Thyroid gland (tissue), 4 donors: ENCODE measurements around the gene UTP4. TPM values are rescaled to one million over a fixed set of nuclear protein-coding genes. Genes with fewer than 3 reads are reported as not detected.

Source experiments
- DNase-seq, 2 donors: peaks; one replicate each; pipeline ENCODE4 v3.0.0-alpha.2; 2019
- H3K27ac ChIP-seq, 3 donors: fragments of 200-600 bp; sonication (generic); 1 replicate in 2 of 3; 2 replicates in 1 of 3; pipeline ENCODE4 v1.5.1; 2016 to 2019; ENCODE audit warnings: mild to moderate bottlenecking in 1 of 3, moderate library complexity in 1 of 3
- H3K27me3 ChIP-seq: fragments of 200-600 bp; sonication (generic); one replicate; pipeline ENCODE4 v1.5.1; 2019
- H3K36me3 ChIP-seq, 2 donors: fragments of 200-600 bp; sonication (generic); one replicate each; pipeline ENCODE4 v1.5.1; 2016 to 2019
- H3K4me1 ChIP-seq, 2 donors: fragments of 200-600 bp; sonication (generic); one replicate each; pipeline ENCODE4 v1.5.1; 2017 to 2019
- H3K4me3 ChIP-seq, 3 donors: fragments of 200-600 bp; sonication (generic); replicated peaks in 1 of 3; 1 replicate in 2 of 3; 2 replicates in 1 of 3; pipeline ENCODE4 v1.5.1; 2016; ENCODE audit warnings: mild to moderate bottlenecking in 1 of 3
- H3K9me3 ChIP-seq: fragments of 200-600 bp; sonication (generic); one replicate; pipeline ENCODE4 v1.5.1; 2017
- CTCF ChIP-seq, 6 experiments: fragments of 200-600 bp in 3 of 6; fragments of 450-650 bp in 3 of 6; sonication (generic) in 3 of 6; IDR thresholded peaks; one replicate each; pipeline ENCODE4 v1.5.1; 2016 to 2019; ENCODE audit warnings: antibody characterized with exemption in 6 of 6, mild to moderate bottlenecking in 2 of 6, inconsistent platforms in 1 of 6, moderate library complexity in 1 of 6
- POLR2A ChIP-seq, 2 donors: fragments of 450-650 bp; IDR thresholded peaks; one replicate each; pipeline ENCODE4 v1.6.1; 2017; ENCODE audit warnings: antibody characterized with exemption in 2 of 2, mild to moderate bottlenecking in 2 of 2, moderate library complexity in 1 of 2
- WGBS, 2 donors: methylation state at CpG; one replicate each; pipeline ENCODE4 v1.1.5; 2017; 5-methylcytosine and 5-hydroxymethylcytosine counted together
- intact Hi-C: fragments of 100-400 bp; cut with DNase I; formaldehyde crosslinking; loops from one replicate; pipeline ENCODE4 v1.15.1; 2023
- total RNA-seq, 4 donors: library from RNA; depleted of rRNA; stranded (reverse); fragments of >200 nt; gene quantifications; one replicate each; pipeline ENCODE4 v1.2.3, GENCODE V29; 2016

Gene UTP4
- total RNA-seq, 4 donors from 2014 or later: 22.4 to 33.1 (median 24.1) TPM

GRCh38 chr16:69190046-69190588 is 57.7 kb downstream of the UTP4 start:
- TF ChIP-seq CTCF (IDR thresholded peaks at IDR 0.05) (no peak), POLR2A (IDR thresholded peaks at IDR 0.05) (peak in 1 of 2 donors; percentile 3)
- H3K4me1 ChIP-seq: peaks cover 63 to 66% of the 10 kb centered on the region in 2 donors
- DNase-seq: no peak
- no peaks in the 10 kb centered on the region for H3K36me3 ChIP-seq
- H3K4me3 ChIP-seq: no peak overlapping the region
- H3K27me3 ChIP-seq: no peaks in the 10 kb centered on the region
- WGBS, 2 donors: 65 to 80% methylated on average over 2 of the region's 2 CpGs
- H3K9me3 ChIP-seq: no peaks in the 10 kb centered on the region
- intact Hi-C loops: no loop called here
- peak overlapping the region; percentile 79 to 94 (median 91) for H3K27ac ChIP-seq

DNA sequence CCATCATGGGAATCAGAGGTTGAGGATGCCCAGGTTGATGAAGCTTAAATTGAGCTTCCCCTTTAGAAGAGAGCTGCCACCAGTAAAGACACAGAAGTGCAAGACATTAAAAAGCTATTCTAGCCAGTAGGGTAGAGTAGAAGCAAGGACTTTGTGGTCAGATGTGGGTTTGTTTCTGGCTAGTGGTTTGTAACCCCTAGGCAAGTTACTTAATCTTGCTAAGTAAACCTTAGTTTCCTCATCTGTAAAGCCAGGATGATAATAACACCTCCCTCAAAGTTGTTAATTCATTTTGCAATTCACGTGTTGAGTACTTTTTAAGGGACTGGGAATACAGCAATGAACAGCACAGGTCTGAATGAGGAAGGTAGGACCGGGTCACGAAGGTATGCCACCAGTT is 58.1 kb downstream of the UTP4 start:
- TF ChIP-seq POLR2A (IDR thresholded peaks at IDR 0.05) (no peak), CTCF (IDR thresholded peaks at IDR 0.05) (no peak)
- Histone ChIP-seq H3K4me1 (peaks cover 68 to 70% of the 10 kb centered on the region in 2 donors), H3K9me3 (no peaks in the 10 kb centered on the region), H3K36me3 (no peaks in the 10 kb centered on the region), H3K27me3 (no peaks in the 10 kb centered on the region), H3K4me3 (no peak overlapping the region), H3K27ac (peak overlapping the region; percentile 79 to 94 (median 91))
- DNase-seq: no peak
- WGBS, 2 donors: 68 to 78% methylated on average over 3 of the region's 3 CpGs
- intact Hi-C loops: no loop called here

DNA sequence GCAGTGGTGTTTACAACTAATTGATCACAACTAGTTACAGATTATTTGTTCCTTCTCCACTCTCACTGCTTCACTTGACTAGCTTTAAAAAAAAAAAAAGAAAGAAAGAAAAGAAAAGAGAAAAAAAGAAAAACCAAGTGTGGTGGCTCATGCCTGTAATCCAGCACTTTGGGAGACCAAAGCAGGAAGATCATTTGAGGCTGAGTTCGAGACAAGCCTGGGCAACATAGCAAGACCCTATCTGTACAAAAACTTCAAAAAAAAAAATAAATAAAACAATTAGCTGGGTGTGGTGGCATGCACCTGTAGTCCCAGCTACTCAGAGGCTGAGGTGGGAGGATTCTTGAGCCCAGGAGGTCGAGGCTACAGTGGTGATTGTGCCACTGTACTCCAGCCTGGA is 58.7 kb downstream of the UTP4 start:
- Histone ChIP-seq H3K4me1 (peaks cover 65 to 72% of the 10 kb centered on the region in 2 donors), H3K27ac (peak overlapping the region; percentile 44 to 94 (median 91)), H3K9me3 (no peaks in the 10 kb centered on the region), H3K4me3 (no peak overlapping the region), H3K27me3 (no peaks in the 10 kb centered on the region), H3K36me3 (no peaks in the 10 kb centered on the region)
- no peak for TF ChIP-seq POLR2A (IDR thresholded peaks at IDR 0.05)
- no peak for TF ChIP-seq CTCF (IDR thresholded peaks at IDR 0.05)
- DNase-seq: no peak
- 84 to 90% methylated on average over 2 of the region's 2 CpGs for WGBS, 2 donors
- intact Hi-C loops: no loop called here

DNA sequence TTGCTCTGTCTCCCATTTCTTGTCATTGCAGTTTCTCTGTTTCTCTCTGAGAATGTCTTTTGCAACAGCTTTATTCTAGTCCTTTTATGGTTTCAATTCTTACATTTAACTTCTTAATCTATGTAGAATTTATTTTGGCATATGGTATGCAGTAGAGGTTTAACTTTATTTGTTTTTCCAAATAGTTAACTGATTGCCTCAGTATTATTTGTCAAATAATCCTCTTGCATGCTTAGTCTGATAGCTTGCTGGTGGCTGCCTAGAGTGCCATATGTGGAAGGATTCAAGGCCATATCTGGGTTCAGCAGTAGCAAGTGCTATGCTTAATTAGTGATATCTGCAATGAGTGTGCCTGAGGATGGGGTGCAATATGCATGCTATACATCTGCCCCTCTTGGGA is 61.4 kb downstream of the UTP4 start:
- DNase-seq: no peak
- peaks cover 66 to 67% of the 10 kb centered on the region in 2 donors for H3K4me1 ChIP-seq
- no peaks in the 10 kb centered on the region for H3K36me3 ChIP-seq
- H3K4me3 ChIP-seq: no peak overlapping the region
- no peaks in the 10 kb centered on the region for H3K9me3 ChIP-seq
- TF ChIP-seq CTCF (IDR thresholded peaks at IDR 0.05) (no peak), POLR2A (IDR thresholded peaks at IDR 0.05) (no peak)
- intact Hi-C loops: no loop called here
- peak overlapping the region in 2 of 3 donors; percentile 31 to 94 for H3K27ac ChIP-seq
- no peaks in the 10 kb centered on the region for H3K27me3 ChIP-seq

DNA sequence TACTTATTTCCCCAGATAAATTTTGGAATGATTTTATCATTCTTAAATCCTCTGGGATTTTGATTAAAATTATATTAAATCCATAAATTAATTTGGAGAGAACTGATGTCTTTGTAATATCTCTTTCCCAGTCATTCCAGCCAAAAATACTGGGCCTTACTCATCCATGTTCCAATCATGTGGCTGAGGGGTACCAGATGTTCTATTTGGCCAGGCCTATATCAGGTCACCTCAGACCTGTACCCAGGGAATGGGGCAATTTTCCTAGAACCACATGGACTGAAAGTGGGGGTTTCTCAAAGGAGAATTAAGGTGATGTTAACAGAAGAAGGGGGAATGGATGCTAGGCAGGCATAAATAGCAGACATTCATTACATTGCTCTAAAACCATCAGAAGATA is 62.0 kb downstream of the UTP4 start:
- no peak for DNase-seq
- peaks cover 62 to 63% of the 10 kb centered on the region in 2 donors for H3K4me1 ChIP-seq
- H3K4me3 ChIP-seq: no peak overlapping the region
- intact Hi-C loops: no loop called here
- no peaks in the 10 kb centered on the region for H3K36me3 ChIP-seq
- H3K27ac ChIP-seq: peak overlapping the region; percentile 8 to 94 (median 31)
- no peaks in the 10 kb centered on the region for H3K27me3 ChIP-seq
- TF ChIP-seq CTCF (IDR thresholded peaks at IDR 0.05) (no peak), POLR2A (IDR thresholded peaks at IDR 0.05) (no peak)
- no peaks in the 10 kb centered on the region for H3K9me3 ChIP-seq
